Fibroblast of skin of left biceps (primary cell): ENCODE results near the gene PDE2A.

Source experiments
- DNase-seq, 2 experiments: peaks; one replicate each; pipeline ENCODE4 v3.0.0-alpha.2; 2013; ENCODE audit warnings: low read depth in 2 of 2

PDE2A gene

GRCh38 chr11:72658989-72659640 is 15.1 kb downstream of the PDE2A start:
- no peak for DNase-seq

- no peak for DNase-seq
Measured at GRCh38 chr11:72657411-72658100, 16.7 kb downstream of the PDE2A start.

GRCh38 chr11:72655896-72656464 is 18.2 kb downstream of the PDE2A start:
- DNase-seq: no peak

- DNase-seq: no peak
Measured at GRCh38 chr11:72655014-72655413, 19.2 kb downstream of the PDE2A start.

- DNase-seq: no peak
Measured at GRCh38 chr11:72653649-72654048, 20.6 kb downstream of the PDE2A start.

- no peak for DNase-seq
Measured at GRCh38 chr11:72652873-72653630, 21.2 kb downstream of the PDE2A start.

- no peak for DNase-seq
Measured at GRCh38 chr11:72652133-72652532, 22.1 kb downstream of the PDE2A start.

- DNase-seq: no peak
Measured at GRCh38 chr11:72649215-72649976, 24.8 kb downstream of the PDE2A start.

- no peak for DNase-seq
Measured at GRCh38 chr11:72648384-72649136, 25.7 kb downstream of the PDE2A start.

GRCh38 chr11:72647882-72648281 is 26.3 kb downstream of the PDE2A start:
- DNase-seq: no peak

- DNase-seq: no peak
Measured at GRCh38 chr11:72646472-72646871, 27.8 kb downstream of the PDE2A start.

- DNase-seq: no peak
Measured at GRCh38 chr11:72646024-72646423, 28.2 kb downstream of the PDE2A start.

GRCh38 chr11:72643547-72643946 is 30.7 kb downstream of the PDE2A start:
- no peak for DNase-seq

- DNase-seq: no peak
Measured at GRCh38 chr11:72642884-72643522, 31.2 kb downstream of the PDE2A start.

GRCh38 chr11:72642043-72642883 is 32.0 kb downstream of the PDE2A start:
- no peak for DNase-seq

GRCh38 chr11:72641522-72642042 is 32.6 kb downstream of the PDE2A start:
- no peak for DNase-seq

- DNase-seq: no peak
Measured at GRCh38 chr11:72639502-72640375, 34.5 kb downstream of the PDE2A start.

GRCh38 chr11:72637926-72638325 is 36.3 kb downstream of the PDE2A start:
- DNase-seq: no peak
